Stomach (tissue), 9 donors: ENCODE results near the gene KLF13. TPM values are rescaled to one million over a fixed set of nuclear protein-coding genes. Genes with fewer than 3 reads are reported as not detected.

Source experiments
- DNase-seq, 2 donors: peaks; one replicate each; pipeline versions ENCODE4 v3.0.0 to v3.0.0-alpha.2; 2013 to 2019
- H3K27ac ChIP-seq, 5 donors: fragments of 200-600 bp in 4 of 5; sonication (generic) in 4 of 5; one replicate each; pipeline ENCODE4 v1.5.1; 2013 to 2019; ENCODE audit warnings: mild to moderate bottlenecking in 1 of 5, moderate library complexity in 1 of 5
- H3K27me3 ChIP-seq, 3 donors: fragments of 200-600 bp; sonication (generic); one replicate each; pipeline ENCODE4 v1.5.1; 2017 to 2019; ENCODE audit warnings: mixed run types in 1 of 3
- H3K36me3 ChIP-seq, 4 donors: fragments of 200-600 bp; sonication (generic); 1 replicate in 3 of 4; 2 replicates in 1 of 4; pipeline ENCODE4 v1.5.1; 2016 to 2019
- H3K4me1 ChIP-seq, 4 donors: fragments of 200-600 bp; sonication (generic); one replicate each; pipeline ENCODE4 v1.5.1; 2016 to 2019
- H3K4me3 ChIP-seq, 4 donors: fragments of 200-600 bp; sonication (generic) in 3 of 4; one replicate each; pipeline ENCODE4 v1.5.1; 2016 to 2019; ENCODE audit warnings: mild to moderate bottlenecking in 1 of 4
- H3K9me3 ChIP-seq, 4 donors: fragments of 200-600 bp; sonication (generic); one replicate each; pipeline ENCODE4 v1.5.1; 2016 to 2019
- CTCF ChIP-seq, 7 experiments: fragments of 450-650 bp in 4 of 7; fragments of 200-600 bp in 3 of 7; sonication (generic) in 3 of 7; IDR thresholded peaks; one replicate each; pipeline ENCODE4 v1.5.1; 2016 to 2019; ENCODE audit warnings: antibody characterized with exemption in 7 of 7, control low read depth in 2 of 7, mild to moderate bottlenecking in 1 of 7
- EP300 ChIP-seq: sonication (generic); formaldehyde crosslinking; IDR thresholded peaks from one replicate; pipeline ENCODE4 v1.6.1; 2017; ENCODE audit warnings: antibody characterized with exemption
- POLR2A ChIP-seq, 4 donors: fragments of 450-650 bp; IDR thresholded peaks; one replicate each; pipeline ENCODE4 v1.6.1; 2016; ENCODE audit warnings: antibody characterized with exemption in 4 of 4, control low read depth in 2 of 4, mild to moderate bottlenecking in 1 of 4, moderate library complexity in 1 of 4
- POLR2AphosphoS5 ChIP-seq, 3 donors: sonication (generic); formaldehyde crosslinking; IDR thresholded peaks; one replicate each; pipeline ENCODE4 v1.6.1; 2016; ENCODE audit warnings: antibody characterized with exemption in 3 of 3
- WGBS, 5 donors: extraction: QIAGEN DNeasy Blood & Tissue Kit in 3 of 5; methylation state at CpG; one replicate each; pipeline versions ENCODE4 v1.1.5 to v1.1.7; 2013 to 2018; 5-methylcytosine and 5-hydroxymethylcytosine counted together
- intact Hi-C: fragments of 100-400 bp; cut with DNase I; formaldehyde crosslinking; loops from one replicate; pipeline ENCODE4 v1.15.1; 2023; ENCODE audit warnings: low total_unique reads
- polyA plus RNA-seq, 3 donors: library from polyadenylated mRNA; stranded (reverse); fragments of 200-250 nt; gene quantifications; one replicate each; pipeline ENCODE4 v1.2.3, GENCODE V29; 2013
- total RNA-seq, 5 donors: library from RNA; depleted of rRNA; stranded (reverse); fragments of >200 nt; gene quantifications; one replicate each; pipeline versions ENCODE4 v1.1.0 to v1.2.3, GENCODE V29; 2014 to 2016
- donor health status: healthy with polysubstance abuse.
- donor health status: Bipolar disorder and iron deficiency.
- donor health status: healthy.

Gene KLF13
- total and polyA plus RNA-seq, 8 donors = 9.3 to 74.0 (median 33.3) TPM

GRCh38 chr15:31323627-31324026, 3.0 kb upstream of the KLF13 start:
- intact Hi-C loops = no loop called here
- peaks cover 0 to 21% (median 15%) of the 10 kb centered on the region in 4 donors for H3K4me1 ChIP-seq
- 84 to 92% (median 88%) methylated on average over 3 of the region's 3 CpGs for WGBS, 5 donors

GRCh38 chr15:31324186-31324585, 2.4 kb upstream of the KLF13 start:
- Histone ChIP-seq H3K36me3 (no peaks in the 10 kb centered on the region), H3K27ac (peak overlapping the region in 2 of 5 donors; percentile 100), H3K4me1 (peaks cover 2 to 26% (median 20%) of the 10 kb centered on the region in 4 donors), H3K9me3 (no peaks in the 10 kb centered on the region), H3K4me3 (no peak overlapping the region), H3K27me3 (no peaks in the 10 kb centered on the region)
- intact Hi-C loops = no loop called here
- WGBS, 5 donors = 66 to 83% (median 71%) methylated on average over 4 to 5 of the region's 5 CpGs
- TF ChIP-seq POLR2A (IDR thresholded peaks at IDR 0.05) (no peak), POLR2AphosphoS5 (IDR thresholded peaks at IDR 0.05) (no peak), EP300 (no peak), CTCF (IDR thresholded peaks at IDR 0.05) (no peak)
- DNase-seq = no peak

More at GRCh38 chr15:31323627-31324026, 3.0 kb upstream of the KLF13 start:
- Histone ChIP-seq H3K27ac (peak overlapping the region in 1 of 5 donors; percentile 100), H3K36me3 (no peaks in the 10 kb centered on the region), H3K9me3 (no peaks in the 10 kb centered on the region), H3K4me3 (no peak overlapping the region), H3K27me3 (no peaks in the 10 kb centered on the region)
- DNase-seq = no peak
- TF ChIP-seq POLR2AphosphoS5 (IDR thresholded peaks at IDR 0.05) (no peak), POLR2A (IDR thresholded peaks at IDR 0.05) (no peak), CTCF (IDR thresholded peaks at IDR 0.05) (no peak), EP300 (no peak)

GRCh38 chr15:31324806-31325594, 1.6 kb upstream of the KLF13 start:
- peak in 1 of 2 donors; percentile 52 for DNase-seq
- Histone ChIP-seq H3K4me1 (peaks cover 10 to 35% (median 28%) of the 10 kb centered on the region in 4 donors), H3K4me3 (peak overlapping the region; percentile 67 to 89 (median 78)), H3K9me3 (no peaks in the 10 kb centered on the region), H3K27me3 (no peaks in the 10 kb centered on the region), H3K27ac (peak overlapping the region; percentile 99 to 100 (median 100)), H3K36me3 (no peaks in the 10 kb centered on the region)
- intact Hi-C loops = no loop called here
- WGBS, 5 donors = 42 to 58% (median 48%) methylated on average over 23 of the region's 23 CpGs
- no peak for TF ChIP-seq POLR2AphosphoS5 (IDR thresholded peaks at IDR 0.05)
- TF ChIP-seq EP300 = no peak
- TF ChIP-seq CTCF (IDR thresholded peaks at IDR 0.05) = no peak
- TF ChIP-seq POLR2A (IDR thresholded peaks at IDR 0.05) = no peak

GRCh38 chr15:31325595-31326155, 960 bp upstream of the KLF13 start:
- H3K4me3 ChIP-seq = peak overlapping the region; percentile 67 to 89 (median 78)
- intact Hi-C loops = no loop called here
- no peaks in the 10 kb centered on the region for H3K36me3 ChIP-seq
- no peak for TF ChIP-seq EP300
- no peak for TF ChIP-seq POLR2A (IDR thresholded peaks at IDR 0.05)
- no peak for TF ChIP-seq CTCF (IDR thresholded peaks at IDR 0.05)
- TF ChIP-seq POLR2AphosphoS5 (IDR thresholded peaks at IDR 0.05) = no peak
- H3K27ac ChIP-seq = peak overlapping the region; percentile 99 to 100 (median 100)
- no peaks in the 10 kb centered on the region for H3K9me3 ChIP-seq
- WGBS, 5 donors = 0 to 2% (median 1%) methylated on average over 11 to 58 of the region's 58 CpGs
- H3K27me3 ChIP-seq = no peaks in the 10 kb centered on the region
- peaks cover 16 to 41% (median 35%) of the 10 kb centered on the region in 4 donors for H3K4me1 ChIP-seq
- peak; percentile 64 to 94 for DNase-seq
